Fibroblast of pulmonary artery (primary cell): ENCODE measurements around the gene CSTF1.

Source experiments
- DNase-seq: peaks from one replicate; pipeline ENCODE4 v3.0.0-alpha.2; 2010; ENCODE audit warnings: low read depth
- H3K4me3 ChIP-seq: replicated peaks from 2 replicates; pipeline ENCODE4 v1.5.1; 2011; ENCODE audit warnings: low read depth, mild to moderate bottlenecking, control low read depth, low read length, moderate library complexity
- TF ChIP-seq, protein P1 (sequence below): IDR thresholded peaks from 2 replicates; pipeline ENCODE4 v1.5.1; 2011; ENCODE audit warnings: mild to moderate bottlenecking, control low read depth, low read length, inconsistent platforms; ENCODE audit errors: missing control alignments

CSTF1 gene

DNA sequence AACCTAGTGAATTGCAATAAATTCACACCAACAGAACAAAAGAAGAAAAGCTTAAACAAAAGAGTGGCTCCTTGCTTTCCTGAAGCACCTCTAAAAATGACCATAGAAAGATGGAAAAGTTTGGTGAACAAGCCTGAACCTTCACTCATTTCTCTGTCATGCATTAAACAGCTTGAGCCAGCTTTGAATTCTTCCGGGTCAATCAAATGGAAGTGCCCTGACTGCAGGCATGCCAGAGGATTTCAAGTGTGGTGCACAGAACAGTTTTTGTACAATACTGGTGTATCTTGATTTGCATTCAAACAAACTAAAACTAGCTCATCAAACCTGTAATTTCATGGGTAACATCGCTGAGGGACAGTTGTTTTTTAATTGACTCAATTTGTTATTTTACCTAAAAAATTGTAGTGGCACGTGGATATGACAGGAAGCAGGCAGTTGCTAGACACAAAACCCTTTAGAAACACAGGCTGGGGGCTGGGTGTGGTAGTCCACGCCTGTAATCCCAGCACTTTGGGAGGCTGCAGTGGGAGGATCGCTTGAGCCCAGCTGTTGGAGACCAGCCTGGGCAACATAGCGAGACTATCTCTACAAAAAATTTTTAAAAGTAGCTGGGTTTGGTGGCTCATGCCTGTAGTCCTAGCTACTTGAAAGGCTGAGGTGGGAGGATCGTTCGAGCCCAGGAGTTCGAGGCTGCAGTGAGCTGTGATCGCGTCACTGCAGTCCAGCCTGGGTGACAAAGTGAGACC, 28.7 kb downstream of the CSTF1 start:
- no peak overlapping the region for H3K4me3 ChIP-seq
- DNase-seq: no peak
- TF ChIP-seq, protein P1, sequence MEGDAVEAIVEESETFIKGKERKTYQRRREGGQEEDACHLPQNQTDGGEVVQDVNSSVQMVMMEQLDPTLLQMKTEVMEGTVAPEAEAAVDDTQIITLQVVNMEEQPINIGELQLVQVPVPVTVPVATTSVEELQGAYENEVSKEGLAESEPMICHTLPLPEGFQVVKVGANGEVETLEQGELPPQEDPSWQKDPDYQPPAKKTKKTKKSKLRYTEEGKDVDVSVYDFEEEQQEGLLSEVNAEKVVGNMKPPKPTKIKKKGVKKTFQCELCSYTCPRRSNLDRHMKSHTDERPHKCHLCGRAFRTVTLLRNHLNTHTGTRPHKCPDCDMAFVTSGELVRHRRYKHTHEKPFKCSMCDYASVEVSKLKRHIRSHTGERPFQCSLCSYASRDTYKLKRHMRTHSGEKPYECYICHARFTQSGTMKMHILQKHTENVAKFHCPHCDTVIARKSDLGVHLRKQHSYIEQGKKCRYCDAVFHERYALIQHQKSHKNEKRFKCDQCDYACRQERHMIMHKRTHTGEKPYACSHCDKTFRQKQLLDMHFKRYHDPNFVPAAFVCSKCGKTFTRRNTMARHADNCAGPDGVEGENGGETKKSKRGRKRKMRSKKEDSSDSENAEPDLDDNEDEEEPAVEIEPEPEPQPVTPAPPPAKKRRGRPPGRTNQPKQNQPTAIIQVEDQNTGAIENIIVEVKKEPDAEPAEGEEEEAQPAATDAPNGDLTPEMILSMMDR: no peak

DNA sequence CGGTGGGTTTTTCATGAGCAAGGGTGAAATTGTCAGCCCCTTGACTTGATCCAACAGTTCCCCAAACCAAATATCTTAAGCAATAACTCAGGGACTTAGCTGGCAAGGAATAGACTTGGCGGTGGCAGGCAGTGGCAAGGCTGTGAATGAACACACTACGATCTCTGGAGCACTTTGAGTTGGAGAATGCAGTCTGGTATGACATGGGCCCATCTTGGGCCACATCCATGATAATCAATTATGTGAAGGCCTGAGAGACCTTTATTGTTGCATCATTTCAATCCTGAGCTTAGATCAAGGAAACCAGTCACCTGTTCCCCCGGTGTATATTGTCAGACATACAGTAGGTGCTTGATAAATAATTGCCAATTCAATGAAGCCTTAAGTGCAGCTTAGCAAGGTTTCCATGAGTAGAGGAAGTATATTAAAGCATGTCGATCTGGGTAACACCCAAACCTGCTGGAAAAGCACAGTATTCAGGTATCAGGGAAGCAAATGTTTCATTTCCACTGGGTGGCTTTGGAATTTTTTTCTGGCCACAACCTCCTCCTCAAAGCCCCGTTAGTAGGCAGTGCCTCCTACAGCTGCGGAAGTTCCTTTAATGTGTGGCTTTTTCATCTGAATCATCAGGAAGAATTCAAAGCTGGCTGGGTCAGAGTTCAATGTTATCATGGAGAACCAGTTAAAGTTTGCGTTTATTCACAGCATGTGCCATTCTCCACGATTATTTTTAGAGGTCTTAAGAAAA, 29.8 kb downstream of the CSTF1 start:
- peak; percentile 80 for DNase-seq

DNA sequence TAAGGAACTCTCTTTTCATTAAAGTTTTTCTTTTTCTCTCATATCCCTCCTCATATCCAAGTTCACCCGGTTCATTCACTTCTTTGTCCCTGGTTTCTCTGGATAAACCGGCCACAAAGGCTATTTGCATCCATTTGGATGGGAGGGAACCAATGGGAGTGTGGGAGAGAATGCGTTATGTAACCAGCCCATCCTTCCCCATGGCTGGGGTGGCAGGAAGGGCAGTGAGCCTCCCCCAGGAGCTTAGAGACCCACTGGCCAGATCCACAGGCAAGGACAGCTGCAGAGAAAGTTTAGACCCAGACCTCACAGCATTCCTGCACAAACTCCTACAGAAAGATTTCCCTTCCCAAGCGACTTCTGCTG, 30.4 kb downstream of the CSTF1 start:
- peak; percentile 66 for DNase-seq
- no peak overlapping the region for H3K4me3 ChIP-seq
- TF ChIP-seq, protein P1: no peak

More for the DNA sequence above, 29.8 kb downstream of the CSTF1 start:
- no peak overlapping the region for H3K4me3 ChIP-seq
- TF ChIP-seq, protein P1: peak; percentile 24

DNA sequence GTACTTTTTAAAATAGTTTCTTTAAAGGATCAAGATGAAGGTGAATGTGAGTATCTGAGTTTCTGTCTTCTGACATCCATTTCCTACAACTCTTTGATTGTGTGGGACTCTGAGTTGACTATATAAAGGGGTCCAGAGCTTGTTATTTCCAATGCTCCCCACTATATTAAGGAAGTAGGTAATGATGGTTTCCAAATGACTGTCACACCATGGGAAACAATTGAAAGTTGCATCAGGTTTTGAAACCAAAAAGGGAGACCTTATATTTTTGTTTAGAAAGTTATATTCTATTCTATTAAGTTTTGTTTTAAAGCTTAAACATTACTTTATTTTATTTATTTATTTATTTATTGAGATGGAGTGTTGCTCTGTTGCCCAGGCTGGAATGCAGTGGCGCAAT, 30.8 kb downstream of the CSTF1 start:
- TF ChIP-seq, protein P1: no peak
- no peak overlapping the region for H3K4me3 ChIP-seq
- DNase-seq: no peak

- TF ChIP-seq, protein P1: no peak
- no peak overlapping the region for H3K4me3 ChIP-seq
Observed at GRCh38 chr20:56423886-56424285, 31.4 kb downstream of the CSTF1 start.

DNA sequence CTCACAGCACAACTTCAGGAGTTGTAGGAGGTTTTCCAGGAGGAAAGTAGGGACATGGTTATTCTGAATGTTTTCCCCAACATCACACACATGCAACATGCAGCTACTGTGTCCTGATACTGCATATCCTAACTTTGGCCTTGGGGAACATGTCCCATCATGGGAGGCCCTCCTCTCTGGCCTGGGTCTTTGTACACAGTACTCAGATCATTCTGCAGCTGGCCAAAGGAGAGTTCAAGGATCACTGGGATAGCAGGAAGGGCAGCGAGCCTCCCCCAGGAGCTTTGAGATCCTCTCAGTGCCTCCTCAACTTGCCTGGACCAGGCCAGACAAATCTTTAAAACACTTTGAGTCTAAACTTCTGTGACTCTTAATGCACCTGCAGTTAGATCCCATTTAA, 32.5 kb downstream of the CSTF1 start:
- no peak for DNase-seq
- TF ChIP-seq, protein P1: no peak
- no peak overlapping the region for H3K4me3 ChIP-seq

More at GRCh38 chr20:56423886-56424285, 31.4 kb downstream of the CSTF1 start:
- no peak for DNase-seq
